PC-9 (cell line): ENCODE data around the gene CTNND1.

ENCODE experiments used
- EZH2 ChIP-seq: fragments of 200-600 bp; sonication (generic); IDR thresholded peaks from 2 replicates; pipeline ENCODE4 v1.8.0; 2017; ENCODE audit warnings: antibody characterized with exemption, low read depth
- TF ChIP-seq, protein P1 (sequence below): fragments of 200-600 bp; sonication (generic); conservative IDR thresholded peaks from 2 replicates; pipeline ENCODE4 v1.6.1; 2017; ENCODE audit warnings: mixed run types, antibody characterized with exemption, mild to moderate bottlenecking, moderate library complexity

DNA sequence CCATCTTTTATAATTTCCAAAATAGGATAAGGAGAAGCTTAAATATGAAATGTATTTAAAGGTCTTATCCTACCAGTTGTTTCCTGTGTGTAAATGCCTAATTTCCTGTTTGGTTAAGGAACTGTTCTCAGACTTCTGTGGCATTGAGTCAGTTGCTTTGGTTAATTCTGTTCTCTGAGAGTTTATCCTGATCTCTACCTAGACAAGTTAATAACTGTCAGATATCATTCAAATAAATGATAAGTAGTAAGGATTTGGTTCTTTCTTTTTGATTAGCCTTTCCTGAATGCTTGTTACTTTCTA, 39.5 kb downstream of the CTNND1 start:
- TF ChIP-seq, protein P1, sequence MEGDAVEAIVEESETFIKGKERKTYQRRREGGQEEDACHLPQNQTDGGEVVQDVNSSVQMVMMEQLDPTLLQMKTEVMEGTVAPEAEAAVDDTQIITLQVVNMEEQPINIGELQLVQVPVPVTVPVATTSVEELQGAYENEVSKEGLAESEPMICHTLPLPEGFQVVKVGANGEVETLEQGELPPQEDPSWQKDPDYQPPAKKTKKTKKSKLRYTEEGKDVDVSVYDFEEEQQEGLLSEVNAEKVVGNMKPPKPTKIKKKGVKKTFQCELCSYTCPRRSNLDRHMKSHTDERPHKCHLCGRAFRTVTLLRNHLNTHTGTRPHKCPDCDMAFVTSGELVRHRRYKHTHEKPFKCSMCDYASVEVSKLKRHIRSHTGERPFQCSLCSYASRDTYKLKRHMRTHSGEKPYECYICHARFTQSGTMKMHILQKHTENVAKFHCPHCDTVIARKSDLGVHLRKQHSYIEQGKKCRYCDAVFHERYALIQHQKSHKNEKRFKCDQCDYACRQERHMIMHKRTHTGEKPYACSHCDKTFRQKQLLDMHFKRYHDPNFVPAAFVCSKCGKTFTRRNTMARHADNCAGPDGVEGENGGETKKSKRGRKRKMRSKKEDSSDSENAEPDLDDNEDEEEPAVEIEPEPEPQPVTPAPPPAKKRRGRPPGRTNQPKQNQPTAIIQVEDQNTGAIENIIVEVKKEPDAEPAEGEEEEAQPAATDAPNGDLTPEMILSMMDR: no peak
- TF ChIP-seq EZH2: no peak
